Bronchial epithelial cell (primary cell): ENCODE measurements around the gene AP3D1. TPM values are rescaled to one million over a fixed set of nuclear protein-coding genes. Genes with fewer than 3 reads are reported as not detected.
"Not testable (repeated sequence)": the region's sequence is repeated elsewhere in the genome, so short reads cannot be mapped to it uniquely, and the experiment has no call there.

Source experiments
- DNase-seq: peaks from one replicate; pipeline ENCODE4 v3.0.0-alpha.2; 2010; ENCODE audit warnings: low read depth
- FAIRE-seq: peaks from 2 replicates; lab custom pipeline; 2011; peaks lifted over from hg19 to GRCh38; lab: Jason Lieb, UNC
- H3K27me3 ChIP-seq: 2 replicates; pipeline ENCODE4 v1.5.1; 2011; ENCODE audit warnings: low read length; ENCODE audit not compliant: control insufficient read depth, insufficient read depth
- H3K36me3 ChIP-seq: 2 replicates; pipeline ENCODE4 v1.5.1; 2011; ENCODE audit warnings: low read length; ENCODE audit not compliant: control insufficient read depth, insufficient read depth
- H3K4me3 ChIP-seq: 2 replicates; pipeline ENCODE4 v1.5.1; 2011; ENCODE audit warnings: mild to moderate bottlenecking, low read depth, low read length, control low read depth
- CTCF ChIP-seq: IDR thresholded peaks from 2 replicates; pipeline ENCODE4 v1.5.1; 2011; ENCODE audit warnings: mild to moderate bottlenecking, moderate library complexity, low read length, control low read depth, inconsistent platforms; ENCODE audit not compliant: insufficient read depth, severe bottlenecking
- total RNA-seq: library from RNA; depleted of rRNA; stranded (reverse); fragments of >200 nt; gene quantifications from 2 replicates; pipeline ENCODE4 v1.2.1, GENCODE V29; 2014

Gene AP3D1
- total RNA-seq, 1 donor from 2014 or later = 72.1 TPM

- DNase-seq (peak; percentile 95), FAIRE-seq (peak; percentile 32)
- H3K27me3 ChIP-seq = no peaks in the 10 kb centered on the region
- peak; percentile 27 for TF ChIP-seq CTCF
- H3K36me3 ChIP-seq = peaks cover 2% of the 10 kb centered on the region
- H3K4me3 ChIP-seq = no peak overlapping the region
Observed at GRCh38 chr19:2089001-2089711, 62.2 kb downstream of the AP3D1 start.

- H3K36me3 ChIP-seq = peaks cover 10% of the 10 kb centered on the region
- no peak for FAIRE-seq
- TF ChIP-seq CTCF = no peak
- no peak for DNase-seq
- H3K27me3 ChIP-seq = no peaks in the 10 kb centered on the region
- no peak overlapping the region for H3K4me3 ChIP-seq
Observed at GRCh38 chr19:2087621-2088100, 63.7 kb downstream of the AP3D1 start.

GRCh38 chr19:2086695-2087620 is 64.4 kb downstream of the AP3D1 start:
- H3K4me3 ChIP-seq, H3K27me3 ChIP-seq, FAIRE-seq: not testable (repeated sequence)
- H3K36me3 ChIP-seq = peaks cover 11% of the 10 kb centered on the region
- DNase-seq = peak; percentile 97

DNA sequence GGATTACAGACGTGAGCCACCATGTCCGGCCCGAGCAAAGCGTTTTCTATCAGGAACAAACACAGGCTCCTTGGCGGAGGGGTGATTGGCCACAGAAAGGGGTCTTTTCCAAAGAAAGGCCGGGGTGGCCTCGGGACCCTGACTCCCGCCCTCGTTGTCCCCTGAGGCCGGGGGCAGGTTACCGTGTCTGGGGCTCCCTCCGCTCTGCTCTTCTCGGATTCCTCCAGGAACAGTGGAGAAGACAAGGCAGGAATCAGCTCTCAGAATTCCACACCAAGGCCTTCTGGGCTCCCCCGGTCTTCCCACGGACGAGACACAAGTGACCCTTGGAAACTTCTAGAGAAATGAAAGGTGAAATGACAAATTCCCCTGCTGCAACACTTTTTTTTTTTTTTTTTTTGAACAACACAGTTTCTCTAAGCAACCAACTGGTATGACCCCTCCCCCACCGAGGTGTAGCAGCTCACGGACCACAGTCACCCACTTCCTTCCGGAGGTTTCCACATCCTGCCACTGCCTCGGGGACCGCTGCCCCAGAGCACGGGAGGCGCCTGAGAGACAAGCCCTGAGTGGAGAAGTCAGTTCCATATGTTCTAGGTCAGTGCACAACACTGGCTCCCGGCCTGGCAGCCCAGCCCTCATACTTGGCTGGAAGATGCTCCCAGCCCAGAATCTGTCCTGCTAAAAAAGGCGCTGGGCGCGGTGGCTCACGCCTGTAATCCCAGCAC is 66.2 kb downstream of the AP3D1 start:
- FAIRE-seq = no peak
- Histone ChIP-seq H3K4me3 (no peak overlapping the region), H3K36me3 (peaks cover 13% of the 10 kb centered on the region), H3K27me3 (no peaks in the 10 kb centered on the region)
- TF ChIP-seq CTCF = no peak
- DNase-seq = peak; percentile 8

- peaks cover 23% of the 10 kb centered on the region for H3K36me3 ChIP-seq
- DNase-seq = no peak
- H3K27me3 ChIP-seq = no peaks in the 10 kb centered on the region
- TF ChIP-seq CTCF = no peak
- FAIRE-seq = no peak
- H3K4me3 ChIP-seq = no peak overlapping the region
Observed at GRCh38 chr19:2083174-2083854, 68.1 kb downstream of the AP3D1 start.
